ENCODE measurements around the gene DLGAP4. TPM values are rescaled to one million over a fixed set of nuclear protein-coding genes. Genes with fewer than 3 reads are reported as not detected.

The DLGAP4 gene
- total RNA-seq, 1 donor: 26.1 TPM

DNA sequence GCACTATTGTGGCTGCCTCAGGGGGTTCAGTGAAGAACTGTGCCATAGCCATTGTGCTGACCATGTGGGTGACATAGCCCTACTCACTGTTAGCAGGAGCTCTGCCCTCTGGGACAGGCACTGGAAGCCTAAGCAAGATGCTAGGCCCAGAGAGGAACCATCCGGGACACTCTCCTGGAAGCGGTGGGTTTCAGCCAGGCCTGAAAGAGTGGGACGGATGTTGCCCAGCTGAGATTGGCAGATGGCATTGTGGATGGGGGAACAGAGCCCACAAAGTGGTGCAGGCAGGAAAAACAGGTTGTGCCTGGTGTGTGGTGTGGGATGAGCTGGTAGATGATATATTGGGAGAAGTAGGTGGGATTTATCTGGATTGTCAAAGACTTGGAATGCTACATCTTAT, 40.1 kb downstream of the DLGAP4 start:
- no peak for DNase-seq (ENCODE audit: low read depth in 2 of 3, low spot score in 2 of 3)

DNA sequence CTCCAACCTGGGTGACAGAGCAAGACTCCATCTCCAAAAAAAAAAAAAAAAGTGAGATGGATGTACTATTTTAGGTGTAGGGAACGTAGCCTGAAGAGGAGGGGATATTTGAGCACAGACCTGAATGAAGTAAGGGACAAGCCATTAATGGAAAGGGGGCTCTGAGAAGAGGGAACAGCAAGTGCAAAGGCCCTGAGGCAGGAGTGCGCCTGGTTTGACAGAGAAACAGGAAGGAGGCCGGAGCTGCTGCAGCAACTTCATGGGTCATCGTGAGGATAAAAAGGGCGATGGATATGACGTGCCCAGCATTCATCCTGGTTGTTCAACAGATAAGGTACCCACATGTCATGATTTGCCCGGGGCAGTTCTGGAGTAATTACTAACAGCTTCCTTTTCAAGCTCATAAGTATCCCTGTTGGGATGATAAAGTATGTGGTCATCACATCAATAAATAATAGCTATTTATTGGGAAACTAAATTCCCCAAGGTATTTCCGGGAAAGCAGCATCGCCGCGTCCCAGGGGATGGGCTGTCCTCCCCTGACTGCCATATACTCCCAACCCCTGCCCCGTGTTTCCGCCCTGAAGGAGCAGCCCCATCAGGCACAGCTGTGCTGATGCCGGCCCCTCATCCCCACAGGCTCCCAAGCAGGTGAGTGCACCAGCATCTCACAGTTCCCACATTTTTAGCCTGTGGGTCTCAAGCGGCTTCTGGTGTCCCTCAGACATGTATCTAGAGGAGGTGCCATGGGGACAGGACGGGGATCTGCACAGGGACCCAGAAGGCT, 43.4 kb downstream of the DLGAP4 start:
- no peak for DNase-seq (ENCODE audit: low read depth in 2 of 3, low spot score in 2 of 3)

DNA sequence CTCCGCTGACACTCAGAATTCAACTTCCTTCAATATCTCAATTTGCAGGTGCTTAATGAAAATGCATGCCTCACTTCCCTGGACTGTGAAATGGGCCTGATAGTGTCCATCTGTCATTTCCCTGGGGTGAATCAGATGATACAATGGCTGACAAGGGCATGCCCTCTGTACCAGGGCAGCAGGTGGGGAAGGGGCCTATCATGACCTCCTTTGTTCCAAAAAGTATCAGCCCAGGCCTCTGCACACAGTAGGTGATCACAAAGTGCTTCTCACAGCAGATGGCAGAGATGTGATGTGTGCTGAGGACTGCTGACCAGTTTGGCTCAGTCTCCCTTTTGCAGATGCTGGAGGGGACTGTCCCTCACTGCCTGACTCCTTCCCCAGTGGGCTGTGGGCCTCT, 44.3 kb downstream of the DLGAP4 start:
- DNase-seq (ENCODE audit: low read depth in 2 of 3, low spot score in 2 of 3): no peak

DNA sequence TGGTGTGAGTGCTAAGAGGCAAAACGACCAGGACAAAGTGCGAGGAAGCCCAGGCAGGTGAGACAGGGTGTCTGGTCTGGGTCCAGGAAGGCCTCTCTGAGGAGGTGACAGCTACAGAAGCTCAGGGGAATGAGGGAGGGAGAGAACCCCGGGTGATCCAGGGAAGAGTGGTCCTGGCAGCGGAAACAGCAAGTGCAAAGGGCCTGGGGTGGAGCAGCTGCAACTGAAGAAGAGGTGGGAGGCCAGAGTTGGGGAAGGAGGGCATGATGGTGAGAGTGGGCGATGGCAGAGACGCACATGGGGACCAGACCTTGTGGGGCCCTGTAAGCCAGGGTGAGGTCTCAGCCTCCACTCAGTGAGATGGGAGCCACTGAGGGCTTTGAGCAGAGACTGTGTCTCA, 45.8 kb downstream of the DLGAP4 start:
- no peak for DNase-seq (ENCODE audit: low read depth in 2 of 3, low spot score in 2 of 3)

DNA sequence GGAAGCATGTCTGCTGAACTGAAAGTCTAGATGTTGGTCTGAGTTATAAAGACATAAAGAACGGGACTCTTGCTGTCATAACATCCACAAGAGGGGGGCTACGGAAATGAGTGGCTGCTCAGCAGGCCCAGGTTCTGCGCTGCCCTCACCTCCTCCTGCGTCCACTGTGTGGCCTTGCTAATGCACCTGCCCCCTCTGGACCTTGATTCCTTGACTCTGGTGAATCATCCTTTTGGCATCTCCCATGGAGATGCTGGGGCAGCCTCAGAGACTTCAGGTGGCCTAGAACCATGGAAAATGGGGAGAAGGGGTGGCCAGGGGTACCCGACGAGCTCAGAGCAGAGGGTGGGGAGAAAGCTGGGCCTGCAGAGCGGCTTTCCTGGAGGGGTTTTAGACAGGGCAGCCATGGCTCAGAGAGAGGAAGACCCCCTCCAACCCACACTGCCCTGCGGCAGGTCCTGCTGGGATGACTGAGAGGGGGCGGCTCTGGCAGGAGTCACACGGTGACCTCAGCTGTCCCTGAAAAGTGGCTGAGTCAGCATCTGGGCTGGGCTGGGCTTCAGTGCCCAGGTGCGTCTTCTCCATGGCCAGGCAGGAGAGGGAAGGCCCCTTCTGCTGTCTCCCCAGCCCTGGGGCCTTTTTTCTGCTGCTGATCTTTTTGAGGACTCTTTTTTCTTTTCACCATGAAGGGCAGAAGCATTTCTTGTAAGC, 46.9 kb downstream of the DLGAP4 start:
- DNase-seq (ENCODE audit: low read depth in 2 of 3, low spot score in 2 of 3): no peak

DNA sequence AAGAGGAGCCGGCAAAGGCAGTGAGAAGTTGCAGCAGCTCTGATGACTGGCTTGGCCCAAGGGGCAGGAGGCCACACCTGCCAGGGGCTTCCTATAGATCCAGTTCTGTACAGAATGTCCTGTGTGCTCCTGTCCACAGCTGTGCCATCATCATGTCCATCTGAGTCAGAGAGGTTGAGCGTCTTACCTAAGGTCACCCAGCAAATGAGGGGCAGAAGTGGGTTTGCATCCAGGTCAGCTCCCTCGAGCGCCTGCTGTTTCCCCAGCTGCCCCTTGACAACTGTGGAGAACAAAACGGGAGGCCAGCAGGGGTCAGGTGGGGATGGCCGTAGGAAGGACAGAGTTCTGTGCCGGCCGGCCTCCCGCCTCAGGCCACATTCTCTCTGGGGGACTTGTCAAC, 47.6 kb downstream of the DLGAP4 start:
- DNase-seq (ENCODE audit: low read depth in 2 of 3, low spot score in 2 of 3): no peak

DNA sequence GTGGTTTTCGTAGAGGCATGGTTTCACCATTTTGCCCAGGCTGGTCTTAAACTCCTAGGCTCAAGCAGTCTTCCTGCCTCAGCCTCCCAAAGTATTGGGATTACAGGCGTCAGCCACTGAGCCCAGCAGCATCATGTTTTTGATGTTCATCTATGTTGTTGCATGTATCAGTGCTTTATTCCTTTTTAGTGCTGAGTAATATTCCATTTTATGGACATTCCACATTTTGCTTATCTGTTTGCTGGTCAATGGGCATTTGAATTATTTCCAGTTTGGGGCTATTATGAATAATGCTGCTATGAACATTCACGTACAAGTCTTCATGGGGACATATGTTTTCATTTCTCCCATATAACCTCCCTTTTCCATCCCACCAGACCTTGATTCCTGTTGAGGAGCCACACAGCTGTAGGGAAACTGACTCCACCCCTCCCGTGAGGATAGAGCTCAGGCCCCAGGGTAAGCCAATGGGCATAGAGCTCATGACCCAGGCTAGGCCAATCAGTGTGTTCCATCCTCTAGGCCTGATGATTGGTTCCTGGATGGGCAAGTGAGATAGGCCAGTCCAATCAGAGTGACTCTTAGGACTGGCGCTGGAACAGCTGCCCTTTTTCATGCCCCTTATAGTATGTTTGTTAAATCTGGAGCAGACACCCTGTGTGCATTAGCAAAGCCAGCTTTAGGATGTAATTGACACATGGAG, 49.5 kb downstream of the DLGAP4 start:
- no peak for DNase-seq (ENCODE audit: low read depth in 2 of 3, low spot score in 2 of 3)

DNA sequence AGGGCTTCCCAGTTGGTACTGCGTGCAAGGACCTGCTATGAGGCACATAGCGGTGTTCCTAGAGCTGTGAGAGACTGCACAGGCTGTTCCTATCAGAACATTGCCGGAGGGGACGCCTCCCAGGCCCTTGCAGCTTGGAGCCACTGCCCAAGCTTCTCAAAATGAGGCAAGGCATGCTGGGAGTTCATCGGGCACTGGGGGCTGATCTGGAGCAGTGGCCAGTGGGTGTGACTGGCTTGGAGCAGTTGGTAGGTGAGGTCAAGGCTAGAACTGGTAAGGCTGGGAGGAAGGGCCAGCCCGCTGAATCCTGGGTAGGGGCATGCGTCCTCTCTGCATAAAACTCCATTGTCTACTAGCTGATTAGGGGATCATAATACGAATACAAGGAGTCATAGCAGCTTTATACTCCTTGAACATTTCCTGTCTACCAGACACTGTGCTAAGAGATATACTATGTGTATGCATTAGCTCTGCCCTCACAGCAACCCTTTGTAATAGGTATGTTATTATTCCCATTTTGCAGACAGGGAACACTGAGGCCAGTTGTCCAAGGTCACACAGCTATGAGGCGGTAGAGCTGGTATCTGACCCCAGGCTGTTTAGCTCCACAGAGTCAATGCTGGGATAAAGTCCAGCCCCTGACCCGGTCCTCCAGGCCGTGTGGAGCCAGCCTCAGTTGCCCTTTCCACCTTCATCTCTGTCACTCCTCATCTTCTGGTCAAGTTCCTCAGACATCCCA, 53.7 kb downstream of the DLGAP4 start:
- DNase-seq (ENCODE audit: low read depth in 2 of 3, low spot score in 2 of 3): no peak

DNA sequence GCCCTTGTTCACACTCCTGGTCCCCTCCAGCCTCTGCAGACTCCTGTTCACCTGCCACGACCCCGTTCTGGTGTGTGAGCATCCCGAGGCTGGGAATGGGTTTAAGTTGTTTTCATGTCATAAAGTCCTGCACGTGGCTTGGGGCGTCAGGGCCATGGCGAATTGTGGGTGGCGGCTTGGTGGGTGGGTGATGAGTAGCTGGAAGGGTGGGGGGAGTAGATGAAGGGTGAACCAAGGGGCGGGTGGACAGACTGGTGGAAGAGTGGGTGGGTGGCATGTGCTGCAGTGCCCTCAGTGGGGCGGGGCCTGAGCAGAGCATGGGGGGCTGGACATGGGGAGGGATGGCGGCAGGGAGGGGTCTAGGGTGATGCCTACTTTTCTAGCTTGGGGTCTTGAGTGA, 54.3 kb downstream of the DLGAP4 start:
- DNase-seq (ENCODE audit: low read depth in 2 of 3, low spot score in 2 of 3): no peak

DNA sequence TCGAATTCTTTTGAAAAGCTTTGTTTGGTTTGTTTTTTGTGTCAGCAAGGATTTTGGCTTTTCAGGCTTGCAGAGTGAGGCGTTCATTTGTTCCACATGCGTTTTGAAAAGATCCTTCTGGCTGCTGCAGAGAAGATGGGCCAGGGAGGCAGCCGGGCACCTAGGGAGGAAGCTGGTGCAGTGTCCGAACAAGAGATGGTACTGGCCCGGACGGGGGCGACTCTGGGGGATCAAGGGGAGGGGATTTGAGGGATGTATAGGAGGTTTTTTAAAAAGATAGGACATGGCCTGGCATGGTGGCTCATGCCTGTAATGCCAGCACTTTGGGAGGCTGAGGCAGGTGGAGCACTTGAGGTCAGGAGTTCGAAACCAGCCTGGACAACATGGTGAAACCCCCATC, 55.3 kb downstream of the DLGAP4 start:
- no peak for DNase-seq (ENCODE audit: low read depth in 2 of 3, low spot score in 2 of 3)

DNA sequence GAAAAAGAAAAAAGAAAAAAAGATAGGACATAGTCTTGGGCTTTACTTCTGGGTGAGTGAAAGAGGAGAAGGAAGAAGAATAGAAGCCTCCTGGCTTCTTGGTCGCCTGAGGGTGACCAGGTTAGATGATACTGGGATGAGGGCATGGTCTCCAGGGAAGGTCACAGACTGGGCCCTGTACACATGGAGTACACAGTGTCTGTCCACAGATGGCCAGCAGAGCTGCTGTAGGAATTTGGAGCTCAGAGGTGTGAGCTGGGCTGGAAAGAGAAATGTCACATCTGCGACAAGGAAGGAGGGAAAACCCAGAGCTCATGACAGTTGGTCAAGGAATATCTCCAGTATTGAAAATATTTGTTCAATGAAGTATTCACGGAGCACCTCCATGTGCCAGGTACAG, 56.1 kb downstream of the DLGAP4 start:
- DNase-seq (ENCODE audit: low read depth in 2 of 3, low spot score in 2 of 3): no peak

DNA sequence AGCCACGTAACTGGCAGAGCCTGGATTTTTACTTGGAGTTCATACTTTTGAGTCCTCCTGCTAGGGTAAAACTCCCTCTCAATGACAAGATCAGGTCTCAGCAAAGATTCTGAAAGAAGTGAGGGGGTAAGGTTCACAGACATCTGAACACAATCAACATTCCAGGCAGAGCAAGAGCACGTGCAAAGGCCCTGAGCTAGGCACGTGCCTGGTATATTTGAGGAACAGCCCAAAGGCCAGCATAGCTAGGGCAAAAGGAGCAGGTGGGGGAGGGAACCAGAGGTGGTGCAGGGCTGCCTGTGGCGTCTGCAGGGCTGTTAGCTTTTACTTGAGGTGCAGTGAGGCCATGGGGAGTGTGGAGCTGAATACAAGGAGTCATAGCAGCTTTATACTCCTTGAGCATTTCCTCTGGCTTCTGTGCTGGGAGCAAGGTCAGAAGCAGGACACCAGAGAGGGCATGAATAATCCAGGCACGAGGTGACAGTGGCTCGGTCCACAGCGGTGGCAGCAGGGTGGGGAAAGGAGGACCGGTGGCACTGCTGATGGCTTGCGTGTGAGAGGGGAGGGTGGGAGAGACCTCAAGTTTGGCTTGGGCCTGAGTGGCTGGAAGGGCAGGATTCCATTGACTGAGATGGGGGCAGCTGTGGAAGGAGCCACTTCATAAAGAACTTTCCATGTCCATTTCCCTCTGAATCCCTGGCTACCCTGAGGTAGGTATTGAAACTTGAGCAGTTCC, 57.0 kb downstream of the DLGAP4 start:
- DNase-seq (ENCODE audit: low read depth in 2 of 3, low spot score in 2 of 3): no peak

DNA sequence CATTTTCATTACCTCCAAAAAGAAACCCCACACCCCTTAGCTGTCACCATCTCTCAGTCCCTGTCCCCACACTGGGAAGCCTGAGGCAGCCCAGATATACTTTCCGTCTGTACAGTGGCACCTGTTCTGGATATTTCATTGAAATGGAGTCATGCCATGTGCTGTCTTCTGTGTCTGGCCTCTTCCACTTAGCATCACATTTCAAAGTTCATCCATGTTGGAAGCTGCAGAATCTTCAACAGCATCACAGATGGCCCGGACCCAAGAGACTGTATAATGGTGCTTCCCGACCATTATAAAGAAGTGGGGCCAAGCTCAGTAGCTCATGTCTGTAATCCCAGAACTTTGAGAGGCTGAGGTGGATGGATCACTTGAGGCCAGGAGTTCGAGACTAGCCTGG, 58.4 kb downstream of the DLGAP4 start:
- no peak for DNase-seq (ENCODE audit: low read depth in 2 of 3, low spot score in 2 of 3)

DNA sequence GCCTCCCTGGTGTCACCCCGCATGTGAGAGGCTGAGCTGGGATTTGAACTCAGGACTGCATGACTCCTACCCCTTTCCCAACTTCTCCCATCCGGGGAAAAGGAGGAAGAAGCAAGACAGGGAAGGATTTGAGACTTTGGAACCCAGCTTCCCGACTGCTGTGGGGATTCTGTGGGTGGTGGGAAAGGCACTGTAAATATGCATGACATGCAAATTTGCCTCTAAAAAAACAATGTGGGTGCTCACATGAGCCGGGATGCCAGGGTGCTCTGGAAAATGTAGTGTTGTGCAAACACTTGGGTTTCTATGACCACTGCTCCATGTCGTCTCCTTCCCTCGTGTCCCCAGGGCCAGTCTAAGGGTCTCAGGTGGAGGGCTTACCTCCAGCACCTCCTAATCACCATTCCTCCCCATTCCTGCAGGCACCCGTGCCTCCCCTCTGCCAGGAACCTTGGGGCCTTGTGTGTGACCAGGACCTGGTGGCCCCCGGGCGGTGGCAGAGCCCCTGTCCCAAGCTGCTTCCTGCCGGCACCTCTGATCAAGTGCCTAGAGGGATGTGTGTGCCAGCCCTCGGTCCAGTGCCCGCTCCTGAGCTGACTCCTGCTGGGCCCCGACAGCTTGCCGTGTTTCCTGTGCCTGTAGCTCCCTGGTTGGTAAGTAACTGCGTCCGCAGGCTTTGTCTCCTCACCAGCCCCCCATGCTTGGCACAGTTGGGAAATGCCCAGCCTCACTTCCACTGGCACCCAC, 60.7 kb downstream of the DLGAP4 start:
- no peak for DNase-seq (ENCODE audit: low read depth in 2 of 3, low spot score in 2 of 3)

DNA sequence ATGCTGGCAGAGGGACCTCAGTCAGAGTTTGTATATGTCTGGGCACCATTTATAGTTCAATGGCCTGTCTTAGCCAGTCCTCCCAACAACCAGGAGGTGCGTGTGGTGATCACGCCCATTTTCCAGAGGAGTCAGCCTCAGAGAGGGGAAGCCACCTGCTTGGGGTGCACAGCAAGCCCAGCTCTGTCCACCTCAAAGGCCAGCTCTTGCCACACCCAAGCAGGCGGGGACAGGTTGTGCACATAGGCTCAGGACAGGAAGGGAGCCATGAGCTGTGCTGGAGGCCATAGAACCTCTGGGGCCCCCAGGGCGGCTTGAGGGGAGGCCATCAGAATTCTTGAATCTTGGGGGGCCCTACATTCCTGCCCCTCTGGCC, 61.2 kb downstream of the DLGAP4 start:
- DNase-seq (ENCODE audit: low read depth in 2 of 3, low spot score in 2 of 3): no peak

DNA sequence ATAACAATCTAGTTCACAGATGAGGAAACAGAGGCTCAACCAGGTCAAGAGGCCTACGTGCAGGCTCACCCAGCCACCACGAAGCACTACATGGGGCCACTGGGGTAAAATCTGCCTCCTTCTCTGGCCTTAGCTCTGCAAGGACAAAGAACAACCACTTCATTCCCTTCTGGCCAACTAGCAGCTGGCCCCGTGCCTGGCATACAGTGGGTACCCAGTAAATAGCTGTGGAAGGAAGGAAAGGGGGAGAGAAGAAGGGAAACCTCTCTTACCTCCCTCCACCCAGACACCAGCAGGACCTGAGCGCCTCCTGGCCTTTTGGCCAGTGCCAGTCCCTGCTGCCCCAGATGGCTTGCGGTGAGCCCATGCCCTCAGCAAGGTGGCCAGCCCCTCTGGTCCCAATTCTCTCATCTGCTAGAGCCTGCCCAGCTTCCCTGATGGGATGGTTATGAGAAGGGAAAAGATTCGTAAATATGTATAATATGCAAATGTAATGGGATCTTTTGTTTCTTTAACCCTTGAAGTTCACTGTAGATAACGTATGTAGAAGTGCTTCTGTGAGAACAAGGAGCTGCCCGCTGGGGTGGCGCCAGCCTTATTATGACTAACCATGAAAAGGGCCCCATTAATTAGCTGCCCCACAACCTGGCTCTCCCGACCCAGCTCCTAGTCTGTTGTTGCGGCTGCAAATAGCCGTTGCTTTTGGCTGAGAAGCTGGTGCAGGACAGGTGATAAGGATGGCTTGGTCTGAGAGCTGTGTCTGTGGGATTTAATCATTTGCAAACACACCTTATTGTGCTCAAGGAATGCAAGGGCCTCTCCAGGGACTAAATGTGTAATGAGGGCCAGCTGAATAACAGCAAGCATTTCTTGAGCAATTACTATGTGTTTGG, 62.0 kb downstream of the DLGAP4 start:
- DNase-seq (ENCODE audit: low read depth in 2 of 3, low spot score in 2 of 3): no peak

DNA sequence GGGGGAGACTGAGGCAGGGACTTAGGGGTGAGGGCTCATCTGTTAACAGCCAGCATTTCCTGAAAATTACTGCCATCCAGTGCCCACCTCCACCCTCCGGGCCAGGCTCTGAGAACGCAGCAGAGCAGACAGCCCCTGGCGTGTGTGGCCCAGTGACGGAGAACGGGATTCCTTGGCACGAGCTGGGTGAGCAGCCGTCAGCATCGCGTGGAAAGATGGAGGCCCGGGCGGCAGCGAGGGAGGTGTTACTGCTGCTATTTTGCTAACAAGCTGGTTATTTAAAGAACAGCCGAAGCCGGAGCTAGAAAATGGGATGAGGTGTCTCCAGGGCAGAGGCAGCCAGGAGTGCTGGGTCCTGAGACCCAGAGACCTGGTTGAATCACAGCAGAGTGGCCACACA, 62.7 kb downstream of the DLGAP4 start:
- DNase-seq (ENCODE audit: low read depth in 2 of 3, low spot score in 2 of 3): no peak

DNA sequence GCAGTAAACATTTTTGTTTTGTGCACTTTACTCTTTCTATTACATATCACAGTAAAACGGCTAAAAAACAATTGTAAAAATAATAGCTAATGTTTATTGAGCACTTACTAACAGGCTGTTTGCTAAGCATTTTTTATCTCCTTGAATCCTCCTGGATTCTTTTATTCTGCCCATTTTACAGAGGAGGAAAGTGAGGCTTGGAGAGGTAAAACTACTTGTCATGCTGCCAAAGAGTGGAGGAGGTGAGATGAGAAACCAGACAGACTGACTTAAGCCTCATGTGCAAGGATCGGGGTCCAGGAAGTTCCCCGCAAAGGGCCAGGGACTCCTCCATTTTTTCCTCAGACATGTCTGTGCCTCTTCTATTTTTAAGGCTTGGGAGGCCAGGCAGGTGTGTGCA, 63.6 kb downstream of the DLGAP4 start:
- no peak for DNase-seq (ENCODE audit: low read depth in 2 of 3, low spot score in 2 of 3)
